Neural progenitor cell (in vitro differentiated cells): ENCODE results near the gene PTPRT. TPM values are rescaled to one million over a fixed set of nuclear protein-coding genes. Genes with fewer than 3 reads are reported as not detected.

Experiments
- DNase-seq: peaks from one replicate; pipeline ENCODE4 v3.0.0-alpha.2; 2016; ENCODE audit warnings: low spot score
- H2AFZ ChIP-seq: fragments of 200-600 bp; sonication (generic); replicated peaks from 2 replicates; pipeline ENCODE4 v1.6.1; 2016; ENCODE audit warnings: antibody characterized with exemption
- H3F3A ChIP-seq: fragments of 200-600 bp; sonication (generic); 2 replicates; pipeline ENCODE4 v1.6.1; 2016; ENCODE audit warnings: antibody characterized with exemption, low read depth
- H3K27ac ChIP-seq: fragments of 200-600 bp; sonication (generic); 2 replicates; pipeline ENCODE4 v1.5.1; 2016; ENCODE audit warnings: mild to moderate bottlenecking
- H3K27me3 ChIP-seq: fragments of 200-600 bp; sonication (generic); 2 replicates; pipeline ENCODE4 v1.6.1; 2016; ENCODE audit warnings: mild to moderate bottlenecking, moderate library complexity
- H3K36me3 ChIP-seq: fragments of 200-600 bp; sonication (generic); 2 replicates; pipeline ENCODE4 v1.5.1; 2016
- H3K4me1 ChIP-seq: fragments of 200-600 bp; sonication (generic); 2 replicates; pipeline ENCODE4 v1.6.1; 2016; ENCODE audit warnings: mixed run types
- H3K4me2 ChIP-seq: fragments of 200-600 bp; sonication (generic); 2 replicates; pipeline ENCODE4 v1.6.1; 2016
- H3K4me3 ChIP-seq: fragments of 200-600 bp; sonication (generic); 2 replicates; pipeline ENCODE4 v1.5.1; 2016
- H3K79me2 ChIP-seq: fragments of 200-600 bp; sonication (generic); 2 replicates; pipeline ENCODE4 v1.6.1; 2016; ENCODE audit warnings: low read depth
- H3K9ac ChIP-seq: fragments of 200-600 bp; sonication (generic); 2 replicates; pipeline ENCODE4 v1.6.1; 2016
- H3K9me3 ChIP-seq: fragments of 200-600 bp; sonication (generic); 2 replicates; pipeline ENCODE4 v1.5.1; 2016; ENCODE audit warnings: low read depth
- H4K20me1 ChIP-seq: fragments of 200-600 bp; sonication (generic); 2 replicates; pipeline ENCODE4 v1.6.1; 2016; ENCODE audit warnings: low read depth
- H3K27ac Mint-ChIP-seq: 3 replicates; pipeline ENCODE4 v1.8.0; 2021; ENCODE audit warnings: mixed read lengths
- H3K27me3 Mint-ChIP-seq: 2 replicates; pipeline ENCODE4 v1.8.0; 2022; ENCODE audit warnings: low read depth, mild to moderate bottlenecking, inconsistent platforms, moderate library complexity, mixed read lengths; ENCODE audit not compliant: insufficient read depth
- H3K36me3 Mint-ChIP-seq: 3 replicates; pipeline ENCODE4 v1.8.0; 2021; ENCODE audit warnings: mixed read lengths
- H3K4me1 Mint-ChIP-seq: 3 replicates; pipeline ENCODE4 v1.8.0; 2021; ENCODE audit warnings: mixed read lengths
- H3K4me3 Mint-ChIP-seq: 3 replicates; pipeline ENCODE4 v1.8.0; 2021; ENCODE audit warnings: mild to moderate bottlenecking, moderate library complexity, mixed read lengths
- H3K9me3 Mint-ChIP-seq: 3 replicates; pipeline ENCODE4 v1.8.0; 2020; ENCODE audit warnings: mixed read lengths
- CTCF ChIP-seq: fragments of 200-600 bp; sonication (generic); IDR thresholded peaks from 2 replicates; pipeline ENCODE4 v1.5.1; 2017; ENCODE audit warnings: antibody characterized with exemption, mild to moderate bottlenecking
- EZH2 ChIP-seq: fragments of 200-600 bp; sonication (generic); IDR thresholded peaks from 2 replicates; pipeline ENCODE4 v1.6.1; 2017; ENCODE audit warnings: antibody characterized with exemption, mild to moderate bottlenecking, moderate library complexity
- EZH2phosphoT487 ChIP-seq: fragments of 200-600 bp; sonication (generic); IDR thresholded peaks from 2 replicates; pipeline ENCODE4 v1.6.1; 2017; ENCODE audit warnings: antibody characterized with exemption
- total RNA-seq: library from RNA; depleted of rRNA; stranded (reverse); fragments of >200 nt; gene quantifications from 2 replicates; pipeline ENCODE4 v1.2.3, GENCODE V29; 2015; ENCODE audit warnings: low replicate concordance

The PTPRT gene
- total RNA-seq, 1 donor from 2014 or later = 1.1 TPM

GRCh38 chr20:42067596-42067995, 1122.1 kb downstream of the PTPRT start:
- DNase-seq = no peak
- no peak overlapping the region for H3K27ac Mint-ChIP-seq
- H3K9me3 Mint-ChIP-seq = no peaks in the 10 kb centered on the region
- no peaks in the 10 kb centered on the region for H3F3A ChIP-seq
- H3K79me2 ChIP-seq = no peaks in the 10 kb centered on the region
- H3K4me1 ChIP-seq = no peaks in the 10 kb centered on the region
- H3K9me3 ChIP-seq = no peaks in the 10 kb centered on the region
- H4K20me1 ChIP-seq = no peaks in the 10 kb centered on the region
- H3K27me3 ChIP-seq = no peaks in the 10 kb centered on the region
- no peak overlapping the region for H2AFZ ChIP-seq
- H3K4me2 ChIP-seq = no peak overlapping the region
- no peaks in the 10 kb centered on the region for H3K4me1 Mint-ChIP-seq
- peaks cover 2% of the 10 kb centered on the region for H3K27me3 Mint-ChIP-seq
- no peak overlapping the region for H3K4me3 ChIP-seq
- no peak overlapping the region for H3K27ac ChIP-seq
- no peak overlapping the region for H3K4me3 Mint-ChIP-seq
- no peak overlapping the region for H3K9ac ChIP-seq
- H3K36me3 ChIP-seq = no peaks in the 10 kb centered on the region
- H3K36me3 Mint-ChIP-seq = no peaks in the 10 kb centered on the region
- TF ChIP-seq EZH2phosphoT487 (no peak), CTCF (no peak), EZH2 (no peak)

GRCh38 chr20:42067174-42067573, 1122.5 kb downstream of the PTPRT start:
- no peaks in the 10 kb centered on the region for H3K36me3 ChIP-seq
- Mint-ChIP-seq H3K4me3 (no peak overlapping the region), H3K9me3 (no peaks in the 10 kb centered on the region), H3K36me3 (no peaks in the 10 kb centered on the region), H3K4me1 (no peaks in the 10 kb centered on the region), H3K27me3 (peaks cover 2% of the 10 kb centered on the region), H3K27ac (no peak overlapping the region)
- H3K9me3 ChIP-seq = no peaks in the 10 kb centered on the region
- no peak overlapping the region for H3K9ac ChIP-seq
- H3K27ac ChIP-seq = no peak overlapping the region
- H3K4me2 ChIP-seq = no peak overlapping the region
- H3F3A ChIP-seq = no peaks in the 10 kb centered on the region
- DNase-seq = no peak
- H4K20me1 ChIP-seq = no peaks in the 10 kb centered on the region
- H3K79me2 ChIP-seq = no peaks in the 10 kb centered on the region
- H3K4me3 ChIP-seq = no peak overlapping the region
- H3K4me1 ChIP-seq = no peaks in the 10 kb centered on the region
- no peaks in the 10 kb centered on the region for H3K27me3 ChIP-seq
- no peak overlapping the region for H2AFZ ChIP-seq
- TF ChIP-seq EZH2phosphoT487 = no peak
- TF ChIP-seq CTCF = no peak
- TF ChIP-seq EZH2 = no peak

- TF ChIP-seq EZH2phosphoT487 = no peak
- no peak for TF ChIP-seq CTCF
- TF ChIP-seq EZH2 = no peak
- Mint-ChIP-seq H3K27ac (no peak overlapping the region), H3K27me3 (peaks cover 6% of the 10 kb centered on the region), H3K4me3 (no peak overlapping the region), H3K36me3 (no peaks in the 10 kb centered on the region), H3K9me3 (peaks cover 5% of the 10 kb centered on the region), H3K4me1 (no peaks in the 10 kb centered on the region)
- H3K4me2 ChIP-seq = no peak overlapping the region
- no peaks in the 10 kb centered on the region for H3K27me3 ChIP-seq
- H3K36me3 ChIP-seq = no peaks in the 10 kb centered on the region
- no peak overlapping the region for H3K9ac ChIP-seq
- H3K9me3 ChIP-seq = no peaks in the 10 kb centered on the region
- no peak for DNase-seq
- no peaks in the 10 kb centered on the region for H4K20me1 ChIP-seq
- no peaks in the 10 kb centered on the region for H3K4me1 ChIP-seq
- H3K79me2 ChIP-seq = no peaks in the 10 kb centered on the region
- H3F3A ChIP-seq = no peaks in the 10 kb centered on the region
- no peak overlapping the region for H2AFZ ChIP-seq
- no peak overlapping the region for H3K27ac ChIP-seq
- no peak overlapping the region for H3K4me3 ChIP-seq
Observed at GRCh38 chr20:42063141-42063540, 1126.6 kb downstream of the PTPRT start.

- H3K4me3 Mint-ChIP-seq = no peak overlapping the region
- H3K27me3 Mint-ChIP-seq = peaks cover 10% of the 10 kb centered on the region
Observed at GRCh38 chr20:42053350-42053749, 1136.4 kb downstream of the PTPRT start.

More at GRCh38 chr20:42053350-42053749, 1136.4 kb downstream of the PTPRT start:
- H3K4me1 ChIP-seq = no peaks in the 10 kb centered on the region
- H3K36me3 ChIP-seq = no peaks in the 10 kb centered on the region
- no peaks in the 10 kb centered on the region for H3K79me2 ChIP-seq
- H3K27ac ChIP-seq = no peak overlapping the region
- H3K36me3 Mint-ChIP-seq = no peaks in the 10 kb centered on the region
- no peak overlapping the region for H2AFZ ChIP-seq
- H3K4me3 ChIP-seq = no peak overlapping the region
- H4K20me1 ChIP-seq = no peaks in the 10 kb centered on the region
- no peaks in the 10 kb centered on the region for H3F3A ChIP-seq
- peaks cover 4% of the 10 kb centered on the region for H3K9me3 Mint-ChIP-seq
- H3K9ac ChIP-seq = no peak overlapping the region
- DNase-seq = no peak
- H3K4me2 ChIP-seq = no peak overlapping the region
- no peaks in the 10 kb centered on the region for H3K27me3 ChIP-seq
- no peak overlapping the region for H3K27ac Mint-ChIP-seq
- H3K9me3 ChIP-seq = no peaks in the 10 kb centered on the region
- no peak for TF ChIP-seq CTCF
- no peak for TF ChIP-seq EZH2phosphoT487
- TF ChIP-seq EZH2 = no peak
- H3K4me1 Mint-ChIP-seq = no peaks in the 10 kb centered on the region
